ENCODE data around the gene ENDOV. TPM values are rescaled to one million over a fixed set of nuclear protein-coding genes. Genes with fewer than 3 reads are reported as not detected.

Gene ENDOV
- polyA plus RNA-seq, 2 of the 4 experiments (the other 2 are of a cell fraction) = 33.2 to 42.6 TPM

- no peak for FAIRE-seq
- ChIA-PET CTCF (interaction anchor here (0.7 to 3.6 kb wide), 5 partner anchors 8 to 94 kb away, joined by 3 to 15 read pairs (median 3); no protein-coding TSS in a partner anchor), POLR2A (interaction anchor here (2.4 kb wide), 1 partner anchor 27 kb away, joined by 5 read pairs; no protein-coding TSS in a partner anchor)
- Histone ChIP-seq H3K4me2 (peak overlapping the region; percentile 38), H3K9me3 (0 out of 3 replicates have a peak, but pooled peaks cover 3% of the 10 kb centered on the region), H3K4me1 (peaks cover 43% of the 10 kb centered on the region), H3K4me3 (no peak overlapping the region), H3K27ac (peak overlapping the region; percentile 68 to 74)
- no peak for DNase-seq (ENCODE audit: low read depth in 1 of 2, low spot score in 1 of 2)
- TF ChIP-seq RARB (CRISPR knock-in tag; IDR thresholded peaks at IDR 0.05) = no peak
- TF ChIP-seq FOSB (CRISPR knock-in tag; IDR thresholded peaks at IDR 0.05) = no peak
- no peak for TF ChIP-seq RNF2 (IDR thresholded peaks at IDR 0.05; ENCODE audit: borderline replicate concordance, low read depth)
- TF ChIP-seq JUN (IDR thresholded peaks at IDR 0.05) = no peak
- no peak for TF ChIP-seq CBX8 (IDR thresholded peaks at IDR 0.05)
- TF ChIP-seq HMGXB4 (CRISPR knock-in tag; IDR thresholded peaks at IDR 0.05; ENCODE audit: borderline replicate concordance) = no peak
- no peak for TF ChIP-seq CEBPB (IDR thresholded peaks at IDR 0.05)
- TF ChIP-seq ZC3H11A (IDR thresholded peaks at IDR 0.05) = no peak
- TF ChIP-seq ATOH8 (CRISPR knock-in tag; IDR thresholded peaks at IDR 0.05; ENCODE audit: low read depth) = no peak
- TF ChIP-seq HDAC2 (IDR thresholded peaks at IDR 0.05) = no peak
- no peak for TF ChIP-seq CHD4 (IDR thresholded peaks at IDR 0.05; ENCODE audit: borderline replicate concordance)
- TF ChIP-seq NPAS2 (CRISPR knock-in tag; IDR thresholded peaks at IDR 0.05; ENCODE audit: borderline replicate concordance) = no peak
- TF ChIP-seq BCL3 (IDR thresholded peaks at IDR 0.05) = no peak
- no peak for TF ChIP-seq REST (IDR thresholded peaks at IDR 0.05)
- no peak for TF ChIP-seq FOSL2 (IDR thresholded peaks at IDR 0.05)
- no peak for TF ChIP-seq FOSL2 (CRISPR knock-in tag; IDR thresholded peaks at IDR 0.05)
- no peak for TF ChIP-seq KDM1A (IDR thresholded peaks at IDR 0.05; ENCODE audit: low read depth)
- no peak for TF ChIP-seq CTCF (IDR thresholded peaks at IDR 0.05)
- TF ChIP-seq MYC (IDR thresholded peaks at IDR 0.05; ENCODE audit: borderline replicate concordance, low read length) = no peak
- TF ChIP-seq ELK1 (IDR thresholded peaks at IDR 0.05; ENCODE audit: low read depth, low read length) = no peak
- WGBS (ENCODE audit: missing lambda C conversion rate) = 93% methylated on average over 3 of the region's 4 CpGs
- ATAC-seq = no peak
Measured at GRCh38 chr17:80482058-80482318, 67.0 kb downstream of the ENDOV start.
